Measurements from ENCODE around the gene CDK8.
"Not testable (repeated sequence)": the region's sequence is repeated elsewhere in the genome, so short reads cannot be mapped to it uniquely, and the experiment has no call there.

The CDK8 gene

GRCh38 chr13:26252006-26252405 lies 1.9 kb upstream of the CDK8 start:
- DNase-seq (ENCODE audit: extremely low read depth in 1 of 2, low read depth in 1 of 2) = not testable (repeated sequence)

- DNase-seq (ENCODE audit: extremely low read depth in 1 of 2, low read depth in 1 of 2) = no peak
Observed at GRCh38 chr13:26253262-26253786, 605 bp upstream of the CDK8 start.

GRCh38 chr13:26254583-26255111 lies 718 bp downstream of the CDK8 start:
- peak in 1 of 2 donors; percentile 26 for DNase-seq (ENCODE audit: extremely low read depth in 1 of 2, low read depth in 1 of 2)

GRCh38 chr13:26255115-26255514 lies 1.2 kb downstream of the CDK8 start:
- no peak for DNase-seq (ENCODE audit: extremely low read depth in 1 of 2, low read depth in 1 of 2)

GRCh38 chr13:26255691-26256277 lies 1.9 kb downstream of the CDK8 start:
- no peak for DNase-seq (ENCODE audit: extremely low read depth in 1 of 2, low read depth in 1 of 2)

- DNase-seq (ENCODE audit: extremely low read depth in 1 of 2, low read depth in 1 of 2) = no peak
Observed at GRCh38 chr13:26257049-26257448, 3.1 kb downstream of the CDK8 start.

GRCh38 chr13:26259634-26260033 lies 5.7 kb downstream of the CDK8 start:
- DNase-seq (ENCODE audit: extremely low read depth in 1 of 2, low read depth in 1 of 2) = no peak

- no peak for DNase-seq (ENCODE audit: extremely low read depth in 1 of 2, low read depth in 1 of 2)
Observed at GRCh38 chr13:26262156-26262555, 8.2 kb downstream of the CDK8 start.

GRCh38 chr13:26266311-26266710 lies 12.4 kb downstream of the CDK8 start:
- DNase-seq (ENCODE audit: extremely low read depth in 1 of 2, low read depth in 1 of 2) = no peak

- no peak for DNase-seq (ENCODE audit: extremely low read depth in 1 of 2, low read depth in 1 of 2)
Observed at GRCh38 chr13:26270707-26271106, 16.8 kb downstream of the CDK8 start.

GRCh38 chr13:26272621-26273020 lies 18.7 kb downstream of the CDK8 start:
- no peak for DNase-seq (ENCODE audit: extremely low read depth in 1 of 2, low read depth in 1 of 2)

- DNase-seq (ENCODE audit: extremely low read depth in 1 of 2, low read depth in 1 of 2) = no peak
Observed at GRCh38 chr13:26280295-26280694, 26.4 kb downstream of the CDK8 start.

- no peak for DNase-seq (ENCODE audit: extremely low read depth in 1 of 2, low read depth in 1 of 2)
Observed at GRCh38 chr13:26280822-26281221, 26.9 kb downstream of the CDK8 start.

GRCh38 chr13:26285911-26286310 lies 32.0 kb downstream of the CDK8 start:
- not testable (repeated sequence) for DNase-seq (ENCODE audit: extremely low read depth in 1 of 2, low read depth in 1 of 2)

- not testable (repeated sequence) for DNase-seq (ENCODE audit: extremely low read depth in 1 of 2, low read depth in 1 of 2)
Observed at GRCh38 chr13:26288838-26289237, 34.9 kb downstream of the CDK8 start.

GRCh38 chr13:26295812-26296211 lies 41.9 kb downstream of the CDK8 start:
- DNase-seq (ENCODE audit: extremely low read depth in 1 of 2, low read depth in 1 of 2) = no peak

- no peak for DNase-seq (ENCODE audit: extremely low read depth in 1 of 2, low read depth in 1 of 2)
Observed at GRCh38 chr13:26299168-26299750, 45.3 kb downstream of the CDK8 start.

GRCh38 chr13:26300140-26300539 lies 46.2 kb downstream of the CDK8 start:
- DNase-seq (ENCODE audit: extremely low read depth in 1 of 2, low read depth in 1 of 2) = no peak

- DNase-seq (ENCODE audit: extremely low read depth in 1 of 2, low read depth in 1 of 2) = no peak
Observed at GRCh38 chr13:26305676-26306075, 51.7 kb downstream of the CDK8 start.

- DNase-seq (ENCODE audit: extremely low read depth in 1 of 2, low read depth in 1 of 2) = no peak
Observed at GRCh38 chr13:26307701-26308100, 53.8 kb downstream of the CDK8 start.

- no peak for DNase-seq (ENCODE audit: extremely low read depth in 1 of 2, low read depth in 1 of 2)
Observed at GRCh38 chr13:26308250-26308649, 54.3 kb downstream of the CDK8 start.

GRCh38 chr13:26308836-26309235 lies 54.9 kb downstream of the CDK8 start:
- no peak for DNase-seq (ENCODE audit: extremely low read depth in 1 of 2, low read depth in 1 of 2)

Measured in activated CD8-positive, alpha-beta memory T cell treated with anti-CD3 and anti-CD28 coated beads for 1 hour (primary cell).